PC-9 (cell line): Measurements from ENCODE around the gene TACSTD2.

Experiments used
- CTCF ChIP-seq: fragments of 200-600 bp; sonication (generic); conservative IDR thresholded peaks from 2 replicates; pipeline ENCODE4 v1.6.1; 2017; ENCODE audit warnings: mixed run types, antibody characterized with exemption, mild to moderate bottlenecking, moderate library complexity
- EZH2 ChIP-seq: fragments of 200-600 bp; sonication (generic); IDR thresholded peaks from 2 replicates; pipeline ENCODE4 v1.8.0; 2017; ENCODE audit warnings: antibody characterized with exemption, low read depth

- TF ChIP-seq CTCF (no peak), EZH2 (no peak)
These were observed 726 bp downstream of the TACSTD2 start for GRCh38 chr1:58576325-58576726.
